Testis (tissue), 3 donors: ENCODE results near the gene KCNQ1OT1. TPM values are rescaled to one million over a fixed set of nuclear protein-coding genes. Genes with fewer than 3 reads are reported as not detected.
A peak's percentile ranks its signal among the peaks of the same experiment; 100 is the strongest.

Experiments
- DNase-seq: peaks from one replicate; pipeline ENCODE4 v3.0.0-alpha.2; 2019
- H3K27ac ChIP-seq, 2 donors: fragments of 200-600 bp; sonication (generic); one replicate each; pipeline ENCODE4 v1.5.1; 2019
- H3K27me3 ChIP-seq: fragments of 200-600 bp; sonication (generic); one replicate; pipeline ENCODE4 v1.5.1; 2019
- H3K36me3 ChIP-seq: fragments of 200-600 bp; sonication (generic); one replicate; pipeline ENCODE4 v1.5.1; 2017; ENCODE audit warnings: low read depth; ENCODE audit errors: missing control alignments
- H3K4me1 ChIP-seq: fragments of 200-600 bp; sonication (generic); one replicate; pipeline ENCODE4 v1.5.1; 2019
- H3K4me3 ChIP-seq, 2 donors: fragments of 200-600 bp; sonication (generic); one replicate each; pipeline ENCODE4 v1.5.1; 2017 to 2019
- H3K9me3 ChIP-seq: fragments of 200-600 bp; sonication (generic); one replicate; pipeline ENCODE4 v1.5.1; 2017
- CTCF ChIP-seq, 3 experiments: fragments of 450-650 bp in 2 of 3; fragments of 200-600 bp in 1 of 3; sonication (generic) in 1 of 3; IDR thresholded peaks; one replicate each; pipeline ENCODE4 v1.5.1; 2016 to 2019; ENCODE audit warnings: antibody characterized with exemption in 3 of 3, mild to moderate bottlenecking in 2 of 3, moderate library complexity in 1 of 3
- POLR2A ChIP-seq: fragments of 450-650 bp; IDR thresholded peaks from one replicate; pipeline ENCODE4 v1.6.1; 2017; ENCODE audit warnings: antibody characterized with exemption, mild to moderate bottlenecking, moderate library complexity
- WGBS, 2 donors: methylation state at CpG; one replicate each; pipeline ENCODE4 v1.1.5; 2018; 5-methylcytosine and 5-hydroxymethylcytosine counted together
- intact Hi-C: fragments of 100-400 bp; cut with DNase I; formaldehyde crosslinking; loops from one replicate; pipeline ENCODE4 v1.15.1; 2023; ENCODE audit warnings: low total_unique reads
- polyA plus RNA-seq: library from polyadenylated mRNA; stranded (reverse); fragments of 350-450 nt; fragmentation: Illumina TruSeq; extraction: RNeasy Lipid Tissue Mini Kit (QIAGEN cat#74804); gene quantifications from one replicate; pipeline ENCODE4 v1.2.3, GENCODE V29; 2014; ENCODE audit warnings: low read depth, low replicate concordance; ENCODE audit not compliant: insufficient read depth
- total RNA-seq, 2 donors: library from RNA; depleted of rRNA; stranded (reverse); fragments of >200 nt; gene quantifications; one replicate each; pipeline ENCODE4 v1.2.3, GENCODE V29; 2016

Gene KCNQ1OT1
- total and polyA plus RNA-seq, 3 donors from 2014 or later = 0.20 to 5.9 (median 4.0) TPM

- intact Hi-C loops = no loop called here
- no peak for TF ChIP-seq POLR2A
- no peak for TF ChIP-seq CTCF (IDR thresholded peaks at IDR 0.05)
- DNase-seq = no peak
- H3K27me3 ChIP-seq = no peaks in the 10 kb centered on the region
- H3K4me1 ChIP-seq = peaks cover 8% of the 10 kb centered on the region
- 90 to 95% methylated on average over 11 to 22 of the region's 22 CpGs for WGBS, 2 donors
- H3K27ac ChIP-seq = no peak overlapping the region
- H3K4me3 ChIP-seq = no peak overlapping the region
- H3K36me3 ChIP-seq = no peaks in the 10 kb centered on the region
- H3K9me3 ChIP-seq = no peaks in the 10 kb centered on the region
Measured at GRCh38 chr11:2717561-2718325, 17.9 kb upstream of the KCNQ1OT1 start.

- Histone ChIP-seq H3K36me3 (no peaks in the 10 kb centered on the region), H3K4me1 (peaks cover 8% of the 10 kb centered on the region), H3K27me3 (no peaks in the 10 kb centered on the region), H3K9me3 (no peaks in the 10 kb centered on the region), H3K4me3 (no peak overlapping the region), H3K27ac (no peak overlapping the region)
- no peak for TF ChIP-seq POLR2A
- TF ChIP-seq CTCF (IDR thresholded peaks at IDR 0.05) = no peak
- 35 to 72% methylated on average over 2 to 14 of the region's 14 CpGs for whole genome bisulfite sequencing, 2 donors
- intact Hi-C loops = no loop called here
- peak; percentile 53 for DNase-seq
Measured at GRCh38 chr11:2716376-2717095, 16.7 kb upstream of the KCNQ1OT1 start.

DNA sequence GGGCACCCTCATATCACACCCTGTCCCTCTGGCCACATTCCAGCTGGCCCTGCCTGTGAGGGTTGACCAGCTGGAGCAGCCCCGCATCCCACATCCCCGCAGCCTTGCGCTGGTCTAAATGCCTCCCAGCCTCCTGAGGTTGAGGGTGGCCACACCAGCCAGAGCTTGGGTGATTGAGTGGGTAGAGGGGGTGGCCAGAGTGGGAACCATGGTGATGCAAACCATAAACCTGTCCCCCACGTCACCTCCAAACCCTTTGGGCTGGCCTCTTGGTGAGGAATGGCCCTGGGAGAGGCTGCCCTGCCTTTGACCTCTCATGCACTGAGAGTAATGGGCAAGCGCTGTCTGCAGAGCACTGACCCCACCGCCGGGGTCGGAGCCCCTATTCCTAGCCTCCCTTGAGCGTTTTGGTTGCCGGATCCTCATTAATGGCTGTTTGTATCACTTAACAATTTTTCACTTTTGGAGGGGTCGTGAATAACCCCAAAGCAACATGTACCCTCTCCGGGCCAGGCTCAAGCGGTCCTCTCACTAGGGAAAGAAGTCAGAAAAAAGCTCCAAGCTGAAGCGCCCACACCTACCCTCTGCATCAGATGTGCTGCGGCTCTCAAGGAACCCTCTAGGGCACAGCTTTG lies 16.0 kb upstream of the KCNQ1OT1 start:
- WGBS, 2 donors = 91 to 95% methylated on average over 11 to 15 of the region's 15 CpGs
- peaks cover 8% of the 10 kb centered on the region for H3K4me1 ChIP-seq
- intact Hi-C loops = no loop called here

DNA sequence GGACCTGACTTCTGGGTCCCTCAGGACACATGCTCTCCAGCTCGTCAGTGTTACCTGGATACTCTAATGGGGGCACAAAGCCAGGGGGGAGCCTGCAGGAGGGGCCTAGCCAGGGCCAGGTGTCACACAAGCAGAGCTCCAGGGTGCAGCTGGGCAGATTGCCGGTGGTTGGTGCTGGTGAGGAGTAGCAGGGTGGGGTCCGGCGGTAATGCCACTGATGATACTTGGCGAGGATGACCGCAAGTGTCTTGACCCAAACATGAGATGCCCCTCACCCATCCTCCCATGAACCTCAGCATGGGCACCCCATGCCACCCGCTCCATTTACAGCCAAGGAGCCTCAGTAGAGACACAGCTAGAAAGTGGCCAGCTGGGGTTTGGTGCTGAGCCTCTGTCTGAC lies 15.1 kb upstream of the KCNQ1OT1 start:
- intact Hi-C loops = no loop called here
- Histone ChIP-seq H3K27ac (no peak overlapping the region), H3K27me3 (no peaks in the 10 kb centered on the region), H3K4me1 (peaks cover 8% of the 10 kb centered on the region), H3K4me3 (no peak overlapping the region), H3K9me3 (no peaks in the 10 kb centered on the region), H3K36me3 (no peaks in the 10 kb centered on the region)
- no peak for DNase-seq
- WGBS, 2 donors = 97% methylated on average over 7 of the region's 7 CpGs
- TF ChIP-seq CTCF (IDR thresholded peaks at IDR 0.05) (no peak), POLR2A (no peak)

More for the DNA sequence above, 16.0 kb upstream of the KCNQ1OT1 start:
- Histone ChIP-seq H3K9me3 (no peaks in the 10 kb centered on the region), H3K4me3 (no peak overlapping the region), H3K27me3 (no peaks in the 10 kb centered on the region), H3K36me3 (no peaks in the 10 kb centered on the region), H3K27ac (no peak overlapping the region)
- DNase-seq = no peak
- TF ChIP-seq POLR2A (no peak), CTCF (IDR thresholded peaks at IDR 0.05) (no peak)
